ENCODE measurements around the gene RBCK1. TPM values are rescaled to one million over a fixed set of nuclear protein-coding genes. Genes with fewer than 3 reads are reported as not detected.
"Not testable (repeated sequence)": the region's sequence is repeated elsewhere in the genome, so short reads cannot be mapped to it uniquely, and the experiment has no call there.

RBCK1 gene
- total RNA-seq, 6 donors from 2014 or later, result 63.4 to 179 (median 109) TPM

DNA sequence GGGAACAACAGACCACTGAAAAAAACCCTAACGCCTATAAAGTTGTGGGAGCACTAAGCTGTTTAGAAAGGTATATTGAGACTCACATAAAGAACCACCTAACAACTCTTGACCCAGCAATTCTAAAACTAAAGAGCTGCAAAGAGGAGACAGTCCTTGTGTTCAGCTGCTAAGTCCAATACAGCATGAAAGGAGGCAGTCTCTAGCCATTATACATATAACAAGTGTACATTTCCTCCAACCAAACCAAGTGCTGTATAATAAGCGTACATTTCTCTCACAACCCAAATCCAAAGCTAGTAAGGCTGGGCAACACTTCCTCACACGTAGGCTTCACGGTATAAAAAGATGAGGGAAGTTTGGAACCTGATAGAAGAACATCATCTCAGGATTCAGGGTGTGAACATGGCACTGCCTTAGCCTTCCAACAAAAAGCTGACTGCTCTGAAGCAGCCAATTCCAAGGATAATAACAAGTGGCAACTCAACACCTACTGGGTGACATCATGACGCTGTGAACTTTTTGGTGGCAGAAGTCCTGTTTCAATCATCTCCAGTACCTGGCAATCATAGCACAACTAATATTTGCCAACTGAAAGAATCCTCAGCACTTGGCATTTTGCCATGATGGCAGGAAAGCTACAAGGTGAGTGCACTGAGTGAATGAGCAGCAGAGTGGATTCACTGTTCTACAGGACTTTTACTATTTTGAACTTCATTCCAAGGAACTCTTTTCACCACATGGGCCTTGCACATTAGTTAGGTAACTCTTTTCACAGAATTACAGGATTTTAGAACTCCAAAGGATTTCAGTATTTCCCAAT lies 37.6 kb downstream of the RBCK1 start:
- ATAC-seq (ENCODE audit: low FRiP score in 2 of 2), result no peak
- peak overlapping the region; percentile 26 to 64 (median 46) for H3K27ac ChIP-seq

DNA sequence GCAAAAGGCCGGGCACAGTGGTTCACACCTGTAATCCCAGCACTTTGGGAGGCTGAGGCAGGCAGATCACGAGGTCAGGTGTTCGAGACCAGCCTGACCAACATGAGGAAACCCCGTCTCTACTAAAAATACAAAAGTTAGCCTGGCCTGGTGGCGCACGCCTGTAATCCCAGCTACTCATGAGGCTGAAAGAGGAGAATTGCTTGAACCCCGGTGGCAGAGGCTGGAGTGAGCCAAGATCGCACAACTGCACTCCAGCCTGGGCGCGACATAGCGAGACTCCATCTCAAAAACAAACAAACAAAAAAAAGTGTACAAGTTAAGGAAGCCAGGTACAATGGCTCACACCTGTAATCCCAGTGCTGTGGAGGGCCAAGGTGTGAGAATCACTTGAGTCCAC lies 43.9 kb downstream of the RBCK1 start:
- not testable (repeated sequence) for DNase-seq

More for the DNA sequence above, 37.6 kb downstream of the RBCK1 start:
- no peaks in the 10 kb centered on the region for H3K9me3 ChIP-seq
- DNase-seq, result peak in 1 of 2 donors; percentile 45
- WGBS, 2 donors, result 63 to 65% methylated on average over 5 of the region's 5 CpGs
- H3K27me3 ChIP-seq, result no peaks in the 10 kb centered on the region
- H3K4me3 ChIP-seq, result no peak overlapping the region
- TF ChIP-seq EP300 (IDR thresholded peaks at IDR 0.05), result no peak
- TF ChIP-seq POLR2A (IDR thresholded peaks at IDR 0.05), result no peak
- TF ChIP-seq, protein P1, sequence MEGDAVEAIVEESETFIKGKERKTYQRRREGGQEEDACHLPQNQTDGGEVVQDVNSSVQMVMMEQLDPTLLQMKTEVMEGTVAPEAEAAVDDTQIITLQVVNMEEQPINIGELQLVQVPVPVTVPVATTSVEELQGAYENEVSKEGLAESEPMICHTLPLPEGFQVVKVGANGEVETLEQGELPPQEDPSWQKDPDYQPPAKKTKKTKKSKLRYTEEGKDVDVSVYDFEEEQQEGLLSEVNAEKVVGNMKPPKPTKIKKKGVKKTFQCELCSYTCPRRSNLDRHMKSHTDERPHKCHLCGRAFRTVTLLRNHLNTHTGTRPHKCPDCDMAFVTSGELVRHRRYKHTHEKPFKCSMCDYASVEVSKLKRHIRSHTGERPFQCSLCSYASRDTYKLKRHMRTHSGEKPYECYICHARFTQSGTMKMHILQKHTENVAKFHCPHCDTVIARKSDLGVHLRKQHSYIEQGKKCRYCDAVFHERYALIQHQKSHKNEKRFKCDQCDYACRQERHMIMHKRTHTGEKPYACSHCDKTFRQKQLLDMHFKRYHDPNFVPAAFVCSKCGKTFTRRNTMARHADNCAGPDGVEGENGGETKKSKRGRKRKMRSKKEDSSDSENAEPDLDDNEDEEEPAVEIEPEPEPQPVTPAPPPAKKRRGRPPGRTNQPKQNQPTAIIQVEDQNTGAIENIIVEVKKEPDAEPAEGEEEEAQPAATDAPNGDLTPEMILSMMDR (IDR thresholded peaks at IDR 0.05), result no peak
- no peak for TF ChIP-seq POLR2AphosphoS5 (IDR thresholded peaks at IDR 0.05)
- peaks cover 13 to 52% (median 33%) of the 10 kb centered on the region in 4 donors for H3K36me3 ChIP-seq
- H3K4me1 ChIP-seq, result peaks cover 15 to 27% (median 24%) of the 10 kb centered on the region in 4 donors

DNA sequence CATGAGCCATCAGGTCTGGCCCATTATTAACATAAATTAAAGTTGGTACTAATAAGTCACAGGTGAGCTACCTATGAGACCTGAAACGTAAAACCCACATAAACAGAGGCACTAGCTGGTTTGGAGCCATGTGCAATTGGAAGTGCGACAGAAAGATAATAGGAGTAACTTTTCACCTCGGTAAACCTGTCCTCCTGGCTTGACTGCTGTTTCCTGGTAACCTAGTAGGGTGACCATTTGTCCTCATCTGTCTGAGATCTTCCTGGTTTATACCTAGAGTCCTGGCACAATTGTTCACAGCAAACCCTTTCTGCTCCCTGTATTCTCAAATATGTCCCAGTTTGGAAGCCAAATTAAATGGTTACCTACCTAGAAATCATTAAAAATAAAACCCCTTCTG lies 46.9 kb downstream of the RBCK1 start:
- Histone ChIP-seq H3K27ac (no peak overlapping the region), H3K27me3 (no peaks in the 10 kb centered on the region), H3K4me1 (peaks cover 11 to 62% (median 31%) of the 10 kb centered on the region in 4 donors), H3K36me3 (peaks cover 0 to 4% (median 0%) of the 10 kb centered on the region in 4 donors), H3K4me3 (no peak overlapping the region), H3K9me3 (no peaks in the 10 kb centered on the region)
- TF ChIP-seq EP300 (IDR thresholded peaks at IDR 0.05) (no peak), POLR2AphosphoS5 (IDR thresholded peaks at IDR 0.05) (no peak), POLR2A (IDR thresholded peaks at IDR 0.05) (no peak)
- TF ChIP-seq, protein P1 (IDR thresholded peaks at IDR 0.05), result no peak
- no peak for ATAC-seq (ENCODE audit: low FRiP score in 2 of 2)
- DNase-seq, result no peak
- WGBS, 2 donors, result 66 to 68% methylated on average over 3 of the region's 3 CpGs

More for the DNA sequence above, 43.9 kb downstream of the RBCK1 start:
- 91 to 92% methylated on average over 11 of the region's 11 CpGs for WGBS, 2 donors
- H3K4me1 ChIP-seq, result peaks cover under 1 to 33% (median 9%) of the 10 kb centered on the region in 4 donors
- not testable (repeated sequence) for ATAC-seq (ENCODE audit: low FRiP score in 2 of 2); H3K9me3 ChIP-seq; H3K27me3 ChIP-seq; H3K27ac ChIP-seq; H3K36me3 ChIP-seq; H3K4me3 ChIP-seq

DNA sequence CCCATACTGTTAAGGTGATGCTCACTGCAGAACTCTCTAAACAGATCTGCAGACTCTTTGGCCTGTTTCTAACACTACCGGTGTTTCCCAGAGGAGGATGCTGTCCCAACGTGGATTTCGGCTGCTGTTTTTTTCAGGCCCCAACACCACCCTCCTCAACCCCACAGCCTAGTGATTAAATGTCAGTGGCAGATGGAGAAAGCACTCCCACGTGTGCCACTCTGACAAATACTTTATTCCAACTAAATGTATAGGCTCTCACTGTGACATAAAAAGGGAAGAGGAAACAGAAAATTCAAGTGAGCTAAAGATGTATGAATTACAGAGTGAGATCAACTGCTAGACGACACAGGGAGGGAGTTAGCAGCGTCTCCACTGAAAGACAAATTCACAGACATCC lies 50.7 kb downstream of the RBCK1 start:
- Histone ChIP-seq H3K4me3 (peak overlapping the region in 1 of 4 donors; percentile 4), H3K27me3 (no peaks in the 10 kb centered on the region), H3K9me3 (no peaks in the 10 kb centered on the region), H3K27ac (peak overlapping the region; percentile 23 to 96 (median 47)), H3K36me3 (no peaks in the 10 kb centered on the region), H3K4me1 (peaks cover 31 to 75% (median 41%) of the 10 kb centered on the region in 4 donors)
- ATAC-seq (ENCODE audit: low FRiP score in 2 of 2), result no peak
- TF ChIP-seq POLR2A (IDR thresholded peaks at IDR 0.05) (no peak), EP300 (IDR thresholded peaks at IDR 0.05) (no peak), POLR2AphosphoS5 (IDR thresholded peaks at IDR 0.05) (no peak)
- TF ChIP-seq, protein P1 (IDR thresholded peaks at IDR 0.05), result no peak
- no peak for DNase-seq
- WGBS, 2 donors, result 42 to 48% methylated on average over 6 of the region's 6 CpGs

DNA sequence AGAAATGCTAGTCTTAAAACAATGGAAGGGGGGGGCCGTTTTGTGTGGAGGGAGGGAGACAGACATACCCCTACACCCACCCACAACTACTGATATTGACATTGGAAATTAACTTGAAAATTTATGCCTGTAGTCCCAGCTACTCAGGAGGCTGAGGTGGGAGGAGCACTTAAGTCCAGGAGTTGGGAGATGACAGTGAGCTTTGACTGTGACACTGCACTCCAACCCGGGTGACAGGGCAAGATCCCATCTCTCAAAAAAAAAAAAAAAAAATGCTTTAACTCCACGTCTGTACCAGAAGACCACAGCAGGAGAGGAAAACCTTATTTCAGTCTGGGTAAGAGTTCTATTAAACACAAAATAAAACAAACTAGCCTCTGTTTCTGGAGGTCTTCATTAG lies 52.1 kb downstream of the RBCK1 start:
- peak overlapping the region in 1 of 4 donors; percentile 94 for H3K4me3 ChIP-seq
- 30 to 31% methylated on average over 3 of the region's 3 CpGs for WGBS, 2 donors
- no peak for ATAC-seq (ENCODE audit: low FRiP score in 2 of 2)
- no peaks in the 10 kb centered on the region for H3K27me3 ChIP-seq
- no peak for TF ChIP-seq EP300 (IDR thresholded peaks at IDR 0.05)
- no peak for TF ChIP-seq POLR2A (IDR thresholded peaks at IDR 0.05)
- TF ChIP-seq, protein P1 (IDR thresholded peaks at IDR 0.05), result no peak
- no peak for TF ChIP-seq POLR2AphosphoS5 (IDR thresholded peaks at IDR 0.05)
- H3K27ac ChIP-seq, result peak overlapping the region in 3 of 4 donors; percentile 5 to 96 (median 24)
- H3K4me1 ChIP-seq, result peaks cover 31 to 68% (median 38%) of the 10 kb centered on the region in 4 donors
- no peaks in the 10 kb centered on the region for H3K9me3 ChIP-seq
- no peak for DNase-seq
- no peaks in the 10 kb centered on the region for H3K36me3 ChIP-seq

Measured in upper lobe of left lung (tissue), 6 donors.